ENCODE results near the gene SULT1C2.
"Not testable (repeated sequence)": the region's sequence is repeated elsewhere in the genome, so short reads cannot be mapped to it uniquely, and the experiment has no call there.

SULT1C2 gene

GRCh38 chr2:108288534-108289106 is at the start of gene SULT1C2:
TSS of gene SULT1C2 (plus strand) at chr2:108288895. CDS start at chr2:108293668, 4,773 bp downstream.
- no peak for DNase-seq

DNA sequence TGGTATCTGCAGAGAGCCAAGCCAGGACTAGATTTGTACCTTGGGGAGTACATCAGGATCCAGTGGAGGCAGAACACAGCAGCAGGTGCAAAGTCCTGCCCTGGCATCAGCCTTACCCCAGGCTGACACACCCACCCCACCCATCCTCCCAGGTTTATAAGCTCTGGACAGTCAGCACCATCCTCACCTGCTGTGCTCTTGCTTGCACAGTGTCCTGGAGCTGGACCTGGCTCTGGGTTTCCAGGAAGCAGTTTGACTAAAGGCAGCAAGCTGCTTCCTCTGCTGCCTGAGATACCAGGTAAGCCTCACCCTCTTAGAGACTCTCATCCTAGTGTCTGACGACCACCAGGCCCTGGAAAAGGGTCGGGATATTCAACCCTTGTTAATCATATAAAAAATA is 48.9 kb upstream of the SULT1C2 start, which contains the start of gene SULT1C3:
Gene SULT1C3 (plus strand): TSS at position 183 of the 400 bp plus-strand sequence. CDS start 7,227 bp downstream, outside the sequence.
- DNase-seq: no peak

GRCh38 chr2:108240966-108241365 is 47.7 kb upstream of the SULT1C2 start:
- no peak for DNase-seq

DNA sequence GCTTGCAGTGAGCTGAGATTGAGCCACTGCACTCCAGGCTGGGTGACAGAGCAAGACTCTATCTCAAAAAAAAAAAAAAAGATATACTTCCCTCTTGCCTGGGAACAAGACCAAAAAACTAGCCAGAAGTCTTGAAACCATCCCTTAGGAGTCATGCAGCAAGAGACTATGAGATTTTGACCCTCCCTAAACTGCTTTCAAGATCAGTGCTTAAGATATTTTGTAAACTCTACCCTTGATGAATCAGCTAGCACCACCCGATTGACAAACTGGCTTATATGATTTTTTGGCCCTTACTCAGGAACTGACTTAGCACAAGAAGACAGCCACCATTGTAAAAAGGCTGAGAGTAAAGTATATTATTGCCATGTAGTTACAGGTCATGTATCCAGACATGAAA is 45.1 kb upstream of the SULT1C2 start:
- DNase-seq: peak; percentile 56

DNA sequence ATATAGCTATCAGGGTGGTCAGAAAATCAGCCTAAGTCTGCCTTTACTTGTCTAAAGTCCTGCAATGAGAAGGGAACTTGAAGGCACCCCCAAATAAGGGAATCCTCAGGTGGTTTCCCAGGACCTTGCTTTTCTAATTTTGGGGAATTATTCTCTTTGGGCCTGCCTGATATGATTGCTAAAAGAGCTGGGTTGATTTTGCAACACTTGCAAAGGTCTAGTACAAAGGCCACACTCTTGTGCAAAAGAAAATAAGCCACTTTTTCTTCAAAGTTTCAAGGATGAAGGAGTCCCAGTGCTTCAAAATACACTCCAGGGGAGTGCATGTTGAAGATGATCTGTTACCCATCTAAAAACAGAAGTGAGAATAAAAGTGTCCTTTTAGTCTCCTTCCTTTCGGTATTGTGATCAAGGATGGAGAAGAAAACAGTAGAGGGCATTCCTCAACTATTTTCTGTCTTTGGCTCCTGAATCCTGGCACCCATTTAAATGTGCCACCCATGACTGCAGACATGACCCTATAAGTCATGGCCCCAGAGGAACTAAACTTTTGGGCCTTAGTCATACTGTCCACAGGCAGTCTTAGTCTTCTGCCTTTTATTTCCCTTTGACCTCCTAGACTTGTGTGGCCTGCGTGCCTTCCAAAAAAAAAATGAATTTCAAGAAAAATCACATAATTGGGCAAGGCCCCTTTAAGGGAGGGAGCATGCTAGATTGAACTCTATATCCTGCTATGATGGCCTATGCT is 43.9 kb upstream of the SULT1C2 start:
- no peak for DNase-seq

DNA sequence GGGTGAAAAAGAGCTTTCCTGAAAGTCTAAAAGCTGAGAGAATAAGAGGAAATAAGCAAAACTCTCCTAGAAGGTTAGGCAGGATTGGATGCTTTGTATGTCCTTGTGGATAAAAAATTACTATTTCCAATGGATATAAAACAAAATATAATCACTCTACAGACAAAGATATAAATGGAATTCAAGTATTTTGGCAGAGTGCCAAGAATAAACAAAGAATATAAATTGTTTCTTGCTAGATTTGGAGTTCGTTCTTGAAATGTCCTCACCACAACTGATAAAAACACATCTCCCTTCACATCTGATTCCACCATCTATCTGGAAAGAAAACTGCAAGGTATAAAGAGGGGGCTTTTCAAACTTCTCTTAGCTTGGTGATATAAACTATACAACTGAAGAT is 35.6 kb upstream of the SULT1C2 start:
- no peak for DNase-seq

DNA sequence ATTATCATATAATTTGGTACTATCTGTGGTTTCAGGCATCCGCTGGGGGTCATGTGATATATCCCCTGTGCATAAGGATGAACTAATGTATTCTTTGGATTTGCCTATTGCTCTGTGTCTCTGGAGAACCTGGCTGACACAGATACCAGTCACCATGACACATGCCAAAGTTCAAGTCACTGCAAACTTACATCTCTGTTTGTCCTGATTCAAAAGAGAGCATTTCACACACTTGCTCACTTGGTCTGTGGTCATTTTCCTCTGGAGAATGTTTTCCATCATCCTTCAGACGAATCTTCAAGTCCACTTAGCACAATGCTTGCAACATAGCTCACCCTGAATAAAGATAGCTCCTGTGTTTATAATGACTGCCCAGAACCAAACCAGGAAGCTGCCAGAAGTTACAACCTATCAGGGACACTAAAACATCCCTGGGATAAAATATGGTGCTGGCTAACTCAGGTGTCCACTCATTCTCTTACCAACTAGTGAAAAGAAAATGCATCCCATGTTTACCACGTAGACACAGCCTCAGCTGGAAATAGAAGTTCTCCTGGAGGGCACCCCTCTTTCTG is 30.9 kb upstream of the SULT1C2 start:
- peak; percentile 56 for DNase-seq

- DNase-seq: no peak
These were observed 27.9 kb upstream of the SULT1C2 start for GRCh38 chr2:108260773-108261172.

DNA sequence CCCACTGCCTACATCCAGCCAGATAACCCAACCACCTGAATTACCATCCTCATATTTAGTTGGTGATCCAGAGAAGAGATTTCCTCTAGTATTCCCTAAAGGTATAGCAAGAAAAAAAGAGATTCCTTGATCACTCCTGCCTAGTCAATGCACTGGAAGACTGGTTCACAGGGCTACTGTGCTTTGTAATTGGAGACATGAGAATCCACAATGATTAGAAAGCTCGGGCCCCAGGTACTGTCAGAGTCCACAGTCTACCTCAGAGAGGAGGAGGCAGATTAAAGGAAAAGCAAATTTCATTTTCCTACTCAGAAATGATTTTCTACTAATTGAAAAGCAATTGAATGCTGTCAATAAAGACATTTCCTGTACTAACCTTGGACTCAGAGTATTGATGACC is 26.7 kb upstream of the SULT1C2 start:
- no peak for DNase-seq

DNA sequence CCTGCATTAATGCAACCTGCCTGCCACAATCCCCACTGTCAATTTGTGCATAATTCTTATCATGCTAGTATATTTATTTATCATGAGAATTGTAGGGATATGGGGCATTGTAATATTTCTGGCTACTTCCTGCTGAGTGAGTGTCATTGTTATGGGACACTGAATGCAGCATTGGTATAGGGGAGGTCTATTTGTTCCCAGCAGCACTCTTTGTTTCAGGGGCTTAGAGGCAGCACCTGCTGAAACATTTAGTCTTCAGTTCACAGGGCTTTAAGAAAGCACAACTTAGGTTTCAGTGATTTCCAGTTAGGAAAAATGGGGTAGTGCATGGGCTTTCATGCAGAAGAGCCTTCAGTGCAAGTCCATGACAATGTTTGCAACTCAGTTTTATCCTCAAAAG is 25.3 kb upstream of the SULT1C2 start:
- DNase-seq: no peak

DNA sequence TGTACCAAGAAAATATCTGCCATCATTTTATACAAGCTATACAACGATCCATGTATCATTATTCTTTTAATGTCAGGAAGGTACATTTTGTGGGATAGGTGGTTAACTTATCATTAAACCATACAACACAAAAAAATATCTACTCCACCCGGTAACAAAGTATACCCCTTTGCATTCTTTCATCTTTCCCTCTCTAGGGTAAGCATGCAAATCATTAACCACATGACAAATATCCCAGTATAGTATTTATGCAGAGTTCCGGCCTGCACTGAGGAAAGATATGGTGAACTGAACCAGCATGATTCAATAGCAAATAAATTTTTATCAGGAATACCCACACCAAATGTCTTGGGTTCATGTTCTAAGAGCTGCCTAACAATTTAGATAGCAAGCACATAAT is 22.5 kb upstream of the SULT1C2 start:
- DNase-seq: no peak

DNA sequence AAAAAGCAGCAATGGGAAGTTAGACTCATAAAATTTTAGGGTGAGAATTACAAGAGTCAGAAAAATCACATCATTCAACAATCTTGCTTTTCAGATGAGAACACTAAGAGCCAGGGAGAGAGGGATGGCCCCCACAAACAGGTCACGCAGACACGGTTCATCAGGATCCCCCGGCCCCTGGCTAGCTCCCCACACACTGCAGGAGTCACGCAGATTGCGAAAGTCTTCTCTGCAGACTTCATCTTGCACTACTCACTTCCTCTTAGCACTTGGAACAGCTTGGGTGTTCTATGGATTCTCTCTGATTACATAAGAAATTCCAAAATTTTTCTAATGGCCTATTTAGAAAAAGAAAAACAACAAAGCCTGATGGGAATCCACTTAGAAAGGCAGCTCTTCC is 21.6 kb upstream of the SULT1C2 start:
- DNase-seq: peak; percentile 84

DNA sequence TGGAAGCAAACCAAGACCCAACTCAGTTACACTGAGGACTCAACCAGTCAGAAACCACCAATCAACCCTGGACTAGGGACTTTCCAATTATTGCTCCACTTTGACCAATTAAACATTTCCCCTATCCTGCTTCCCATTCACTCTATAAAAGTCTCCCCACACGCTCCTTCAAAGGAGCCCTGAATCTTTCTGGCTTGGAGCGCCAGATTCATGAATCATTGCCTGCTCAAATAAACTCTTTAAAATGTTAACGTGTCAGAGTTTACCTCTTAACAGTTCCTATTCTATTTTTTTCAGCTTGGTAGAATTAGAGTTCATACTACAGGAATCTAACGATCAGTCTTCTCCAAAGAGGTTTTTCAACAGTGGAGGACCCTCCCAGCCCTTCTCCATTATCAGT is 20.7 kb upstream of the SULT1C2 start:
- DNase-seq: peak; percentile 92

DNA sequence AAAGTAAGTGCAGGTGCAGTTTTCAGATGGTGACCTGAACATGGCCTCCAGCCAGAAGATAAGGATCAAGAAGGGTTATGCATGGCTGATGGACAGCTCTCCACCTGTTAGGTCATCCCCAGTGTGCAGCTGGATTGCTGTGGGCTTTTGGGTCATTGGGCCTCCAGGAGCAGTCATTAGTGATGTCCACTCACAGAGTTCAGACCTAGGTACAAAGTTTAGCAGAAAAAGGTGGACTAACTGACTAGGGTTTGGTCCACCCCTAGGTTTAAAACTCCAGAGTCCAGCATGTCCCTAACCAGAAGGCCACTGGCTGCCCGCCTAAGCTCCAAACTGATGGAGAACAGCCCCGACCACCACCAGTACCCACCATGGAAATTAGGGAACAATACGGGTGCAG is 18.3 kb upstream of the SULT1C2 start:
- DNase-seq: no peak

DNA sequence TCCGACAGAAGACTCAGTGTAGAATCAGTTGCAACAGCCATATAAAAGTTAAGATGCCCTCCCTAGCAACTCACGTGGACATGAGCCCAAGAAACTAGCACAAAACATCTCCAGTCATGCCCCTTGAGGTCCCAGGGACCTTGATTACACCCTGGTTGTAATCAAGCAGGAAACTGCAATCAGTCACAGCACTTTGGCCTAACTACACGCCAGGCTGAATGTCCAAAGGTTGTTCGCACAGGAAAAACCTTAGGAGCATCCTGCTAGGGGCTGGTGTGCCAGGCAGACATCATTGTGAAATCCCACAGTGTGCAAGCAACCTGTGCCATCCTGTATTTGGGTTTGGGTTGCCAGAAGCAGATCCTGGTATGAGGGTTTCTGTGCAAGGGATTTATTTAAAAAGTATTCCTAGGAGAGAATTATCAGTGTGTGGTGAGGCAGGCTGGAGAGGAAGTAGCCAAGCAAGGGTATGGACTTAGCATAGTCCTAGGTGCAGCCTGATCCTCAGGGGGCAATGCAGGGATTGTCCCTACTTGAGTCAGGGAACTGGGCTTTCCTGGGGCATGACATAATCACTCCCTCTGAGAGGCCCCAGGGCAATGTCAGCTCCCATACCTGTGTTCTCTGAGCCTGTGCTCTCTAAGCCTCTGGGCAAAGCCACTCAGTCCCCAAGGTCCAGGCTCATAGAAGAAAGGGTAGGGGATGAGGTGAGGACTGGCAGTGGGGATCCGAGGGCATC is 17.8 kb upstream of the SULT1C2 start:
- no peak for DNase-seq

- DNase-seq: peak; percentile 82
These were observed 16.9 kb upstream of the SULT1C2 start for GRCh38 chr2:108271691-108272253.

DNA sequence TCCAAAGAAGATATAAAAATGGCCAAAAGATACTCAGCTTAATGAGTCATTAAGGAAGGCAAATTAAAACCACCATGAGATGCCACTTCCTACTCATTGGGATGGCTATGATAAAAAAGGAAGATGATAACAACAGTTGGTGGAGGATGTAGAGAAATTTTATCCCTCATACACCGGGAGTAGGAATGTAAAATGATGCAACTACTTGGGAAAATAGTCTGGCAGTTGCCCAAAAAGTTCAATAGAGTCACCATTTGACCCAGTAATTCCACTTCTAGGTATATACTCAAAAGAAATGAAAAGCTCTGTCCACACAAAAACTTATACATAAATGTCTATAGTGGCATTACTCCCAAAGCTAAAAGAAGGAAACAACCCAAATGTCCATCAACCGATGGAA is 10.1 kb upstream of the SULT1C2 start:
- peak; percentile 44 for DNase-seq

DNA sequence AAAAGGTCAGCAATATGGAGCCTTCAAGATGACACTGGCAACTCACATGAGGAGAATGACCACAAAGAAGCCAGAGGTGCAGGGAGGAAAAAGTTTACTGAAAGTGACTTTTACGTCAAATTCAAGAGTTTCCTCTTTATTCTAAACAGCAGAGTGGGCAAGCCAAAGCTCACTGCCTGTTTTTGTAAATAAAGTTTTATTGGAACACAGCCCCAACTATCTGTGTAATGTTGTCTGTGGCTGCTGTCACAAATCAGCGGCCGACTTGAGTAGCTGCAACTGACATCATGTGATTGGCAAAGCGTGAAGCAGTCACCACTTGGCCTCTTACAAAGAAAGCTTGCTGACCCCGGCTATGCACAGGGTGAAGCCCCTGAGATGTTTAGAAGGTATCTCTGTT is 9.2 kb upstream of the SULT1C2 start:
- no peak for DNase-seq

GRCh38 chr2:108280466-108280865 is 8.2 kb upstream of the SULT1C2 start:
- DNase-seq: no peak

DNA sequence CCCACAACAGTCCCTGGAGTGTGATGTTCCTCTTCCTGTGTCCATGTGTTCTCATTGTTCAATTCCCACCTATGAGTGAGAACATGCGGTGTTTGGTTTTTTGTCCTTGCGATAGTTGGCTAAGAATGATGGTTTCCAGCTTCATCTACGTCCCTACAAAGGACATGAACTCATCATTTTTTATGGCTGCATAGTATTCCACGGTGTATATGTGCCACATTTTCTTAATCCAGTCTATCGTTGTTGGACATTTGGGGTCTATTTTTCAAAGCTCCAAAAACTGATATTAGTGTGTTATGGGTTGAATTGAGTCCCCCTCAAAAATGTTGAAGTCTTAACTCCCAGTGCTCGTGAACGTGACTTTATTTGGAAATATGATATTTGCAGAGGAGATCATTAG is 4.1 kb upstream of the SULT1C2 start:
- not testable (repeated sequence) for DNase-seq

DNA sequence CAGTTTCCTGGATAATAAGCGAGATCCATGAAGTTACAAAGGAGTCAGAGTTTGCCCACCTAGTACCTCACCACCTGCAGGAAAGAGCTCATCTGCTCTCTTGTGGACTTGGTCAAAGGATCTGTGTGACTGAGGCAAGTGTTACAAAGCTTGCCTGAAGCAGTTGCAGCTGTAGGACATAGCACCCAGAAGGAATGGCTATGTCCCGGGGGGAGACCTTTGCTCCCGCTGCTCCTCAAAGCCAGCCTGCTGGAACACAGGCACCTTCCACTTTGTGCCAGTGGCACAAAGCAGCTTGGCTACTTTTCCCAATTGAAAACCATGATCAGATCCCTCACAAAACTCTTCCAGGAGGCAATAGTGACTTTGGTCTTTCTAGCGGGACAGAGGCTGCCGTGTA is 3.1 kb upstream of the SULT1C2 start:
- DNase-seq: no peak

- DNase-seq: no peak
These were observed 1.5 kb upstream of the SULT1C2 start for GRCh38 chr2:108287169-108287568.

DNA sequence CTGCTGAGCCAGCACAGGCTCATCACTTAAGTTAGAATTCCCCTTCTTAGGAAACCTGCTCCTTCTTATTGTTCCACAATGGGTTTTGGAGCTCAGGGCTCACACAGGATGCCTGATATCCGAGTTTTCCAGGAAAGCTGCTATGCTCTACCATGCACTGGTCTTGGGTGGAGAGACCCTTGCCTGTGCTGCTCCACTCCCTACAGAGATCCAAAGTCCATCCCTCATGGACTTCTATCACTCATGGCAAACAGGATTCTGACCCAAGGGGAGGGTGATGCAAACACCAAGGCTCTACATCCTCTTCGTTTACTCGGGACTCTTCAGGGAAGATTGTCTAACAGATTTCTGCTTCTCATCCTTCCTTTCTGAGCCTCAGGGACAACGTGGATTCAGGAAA is 5.2 kb downstream of the SULT1C2 start:
- no peak for DNase-seq
